Measurements from ENCODE around the gene SEPHS1.

GRCh38 chr10:13322615-13323148, 25.4 kb downstream of the SEPHS1 start:
- TF ChIP-seq, protein P1, sequence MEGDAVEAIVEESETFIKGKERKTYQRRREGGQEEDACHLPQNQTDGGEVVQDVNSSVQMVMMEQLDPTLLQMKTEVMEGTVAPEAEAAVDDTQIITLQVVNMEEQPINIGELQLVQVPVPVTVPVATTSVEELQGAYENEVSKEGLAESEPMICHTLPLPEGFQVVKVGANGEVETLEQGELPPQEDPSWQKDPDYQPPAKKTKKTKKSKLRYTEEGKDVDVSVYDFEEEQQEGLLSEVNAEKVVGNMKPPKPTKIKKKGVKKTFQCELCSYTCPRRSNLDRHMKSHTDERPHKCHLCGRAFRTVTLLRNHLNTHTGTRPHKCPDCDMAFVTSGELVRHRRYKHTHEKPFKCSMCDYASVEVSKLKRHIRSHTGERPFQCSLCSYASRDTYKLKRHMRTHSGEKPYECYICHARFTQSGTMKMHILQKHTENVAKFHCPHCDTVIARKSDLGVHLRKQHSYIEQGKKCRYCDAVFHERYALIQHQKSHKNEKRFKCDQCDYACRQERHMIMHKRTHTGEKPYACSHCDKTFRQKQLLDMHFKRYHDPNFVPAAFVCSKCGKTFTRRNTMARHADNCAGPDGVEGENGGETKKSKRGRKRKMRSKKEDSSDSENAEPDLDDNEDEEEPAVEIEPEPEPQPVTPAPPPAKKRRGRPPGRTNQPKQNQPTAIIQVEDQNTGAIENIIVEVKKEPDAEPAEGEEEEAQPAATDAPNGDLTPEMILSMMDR (IDR thresholded peaks at IDR 0.05; ENCODE audit: insufficient read depth, low read length) = no peak
- TF ChIP-seq POLR2AphosphoS5 (IDR thresholded peaks at IDR 0.05; ENCODE audit: low read depth) = no peak

Measured in HL-60 (cell line).